ENCODE results near the gene APOF. TPM values are rescaled to one million over a fixed set of nuclear protein-coding genes. Genes with fewer than 3 reads are reported as not detected.
"Not testable (repeated sequence)": the region's sequence is repeated elsewhere in the genome, so short reads cannot be mapped to it uniquely, and the experiment has no call there.

The APOF gene
- total RNA-seq, 1 donor: not detected

GRCh38 chr12:56408799-56409417 lies 46.3 kb upstream of the APOF start:
- Histone ChIP-seq H3K4me3 (ENCODE audit: insufficient read depth, low read length) (no peak overlapping the region), H3K4me1 (ENCODE audit: insufficient read depth, low read length) (no peaks in the 10 kb centered on the region), H4K20me1 (ENCODE audit: insufficient read depth, low read length) (no peaks in the 10 kb centered on the region), H3K27me3 (ENCODE audit: insufficient read depth, low read length) (no peaks in the 10 kb centered on the region), H2AFZ (ENCODE audit: low read length) (no peak overlapping the region), H3K27ac (ENCODE audit: low read depth, low read length) (no peak overlapping the region), H3K79me2 (ENCODE audit: insufficient read depth, low read length) (no peaks in the 10 kb centered on the region), H3K9me3 (ENCODE audit: low read depth, low read length) (no peaks in the 10 kb centered on the region), H3K36me3 (ENCODE audit: insufficient read depth, low read length) (no peaks in the 10 kb centered on the region), H3K4me2 (ENCODE audit: insufficient read depth, low read length) (no peak overlapping the region)
- TF ChIP-seq CTCF (IDR thresholded peaks at IDR 0.05; ENCODE audit: extremely low read depth, low read depth, low read length): no peak
- DNase-seq (ENCODE audit: insufficient read length, low spot score, missing footprints): no peak

- not testable (repeated sequence) for H3K79me2 ChIP-seq (ENCODE audit: insufficient read depth, low read length); H3K9me3 ChIP-seq (ENCODE audit: low read depth, low read length); H4K20me1 ChIP-seq (ENCODE audit: insufficient read depth, low read length); H3K27ac ChIP-seq (ENCODE audit: low read depth, low read length); H3K4me3 ChIP-seq (ENCODE audit: insufficient read depth, low read length); H2AFZ ChIP-seq (ENCODE audit: low read length); H3K4me1 ChIP-seq (ENCODE audit: insufficient read depth, low read length); H3K4me2 ChIP-seq (ENCODE audit: insufficient read depth, low read length); H3K36me3 ChIP-seq (ENCODE audit: insufficient read depth, low read length); H3K27me3 ChIP-seq (ENCODE audit: insufficient read depth, low read length); DNase-seq (ENCODE audit: insufficient read length, low spot score, missing footprints)
Measured at GRCh38 chr12:56404227-56404626, 41.6 kb upstream of the APOF start.

- not testable (repeated sequence) for H4K20me1 ChIP-seq (ENCODE audit: insufficient read depth, low read length); H3K27ac ChIP-seq (ENCODE audit: low read depth, low read length); H2AFZ ChIP-seq (ENCODE audit: low read length); DNase-seq (ENCODE audit: insufficient read length, low spot score, missing footprints); H3K4me2 ChIP-seq (ENCODE audit: insufficient read depth, low read length); H3K36me3 ChIP-seq (ENCODE audit: insufficient read depth, low read length); H3K9me3 ChIP-seq (ENCODE audit: low read depth, low read length); H3K4me3 ChIP-seq (ENCODE audit: insufficient read depth, low read length); H3K27me3 ChIP-seq (ENCODE audit: insufficient read depth, low read length); H3K79me2 ChIP-seq (ENCODE audit: insufficient read depth, low read length); H3K4me1 ChIP-seq (ENCODE audit: insufficient read depth, low read length)
Measured at GRCh38 chr12:56401612-56402011, 39.0 kb upstream of the APOF start.

GRCh38 chr12:56401125-56401524 lies 38.5 kb upstream of the APOF start:
- not testable (repeated sequence) for H3K79me2 ChIP-seq (ENCODE audit: insufficient read depth, low read length); H3K9me3 ChIP-seq (ENCODE audit: low read depth, low read length); H3K4me1 ChIP-seq (ENCODE audit: insufficient read depth, low read length); H3K4me2 ChIP-seq (ENCODE audit: insufficient read depth, low read length); H3K4me3 ChIP-seq (ENCODE audit: insufficient read depth, low read length); H3K27me3 ChIP-seq (ENCODE audit: insufficient read depth, low read length); H2AFZ ChIP-seq (ENCODE audit: low read length); DNase-seq (ENCODE audit: insufficient read length, low spot score, missing footprints); H3K36me3 ChIP-seq (ENCODE audit: insufficient read depth, low read length); H3K27ac ChIP-seq (ENCODE audit: low read depth, low read length); H4K20me1 ChIP-seq (ENCODE audit: insufficient read depth, low read length)

DNA sequence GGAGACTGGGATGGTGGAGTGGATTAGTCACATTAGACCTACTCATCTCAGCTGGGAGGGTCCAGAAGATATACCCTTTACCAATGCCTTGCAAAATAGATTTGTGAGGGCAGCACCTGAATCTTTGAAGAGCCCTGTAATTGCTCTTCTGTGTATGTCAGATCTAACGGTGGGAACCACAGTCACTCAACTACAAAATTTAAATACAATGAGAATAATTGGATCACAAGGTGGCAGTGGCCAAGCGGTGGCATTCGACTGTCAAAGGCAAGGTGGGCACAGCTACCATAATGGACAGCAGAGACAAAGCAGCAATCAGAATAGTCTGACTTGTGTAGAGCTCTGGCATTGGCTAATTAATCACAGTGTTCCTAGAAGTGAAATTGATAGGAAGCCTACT lies 36.8 kb upstream of the APOF start:
- H3K27ac ChIP-seq (ENCODE audit: low read depth, low read length); H2AFZ ChIP-seq (ENCODE audit: low read length); H3K79me2 ChIP-seq (ENCODE audit: insufficient read depth, low read length); DNase-seq (ENCODE audit: insufficient read length, low spot score, missing footprints); H3K36me3 ChIP-seq (ENCODE audit: insufficient read depth, low read length); H4K20me1 ChIP-seq (ENCODE audit: insufficient read depth, low read length); H3K4me3 ChIP-seq (ENCODE audit: insufficient read depth, low read length); H3K4me2 ChIP-seq (ENCODE audit: insufficient read depth, low read length); H3K4me1 ChIP-seq (ENCODE audit: insufficient read depth, low read length); H3K9me3 ChIP-seq (ENCODE audit: low read depth, low read length); H3K27me3 ChIP-seq (ENCODE audit: insufficient read depth, low read length): not testable (repeated sequence)

DNA sequence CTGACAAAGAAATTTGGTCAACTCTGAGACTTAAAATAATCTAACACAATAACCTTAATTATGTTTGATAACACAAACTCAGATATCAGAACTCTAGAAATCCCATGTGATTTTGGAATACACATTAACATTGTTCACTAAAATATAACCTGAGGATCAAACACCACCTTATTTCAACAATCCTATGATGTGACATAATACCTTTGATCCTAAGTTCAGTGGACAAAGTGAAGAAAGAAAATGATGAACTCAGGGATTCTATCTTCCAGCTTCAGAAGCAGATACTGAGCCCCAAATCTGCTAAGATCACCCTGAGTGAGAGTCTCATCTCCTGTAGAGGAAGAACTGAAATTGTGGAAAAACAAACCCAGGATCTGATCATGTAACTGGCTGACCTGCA lies 35.7 kb upstream of the APOF start:
- no peak overlapping the region for H3K27ac ChIP-seq (ENCODE audit: low read depth, low read length)
- no peak for DNase-seq (ENCODE audit: insufficient read length, low spot score, missing footprints)
- no peaks in the 10 kb centered on the region for H3K79me2 ChIP-seq (ENCODE audit: insufficient read depth, low read length)
- H3K4me1 ChIP-seq (ENCODE audit: insufficient read depth, low read length): no peaks in the 10 kb centered on the region
- H3K36me3 ChIP-seq (ENCODE audit: insufficient read depth, low read length): no peaks in the 10 kb centered on the region
- H3K4me2 ChIP-seq (ENCODE audit: insufficient read depth, low read length): no peak overlapping the region
- H3K4me3 ChIP-seq (ENCODE audit: insufficient read depth, low read length): no peak overlapping the region
- TF ChIP-seq CTCF (IDR thresholded peaks at IDR 0.05; ENCODE audit: extremely low read depth, low read depth, low read length): no peak
- H4K20me1 ChIP-seq (ENCODE audit: insufficient read depth, low read length): no peaks in the 10 kb centered on the region
- no peaks in the 10 kb centered on the region for H3K27me3 ChIP-seq (ENCODE audit: insufficient read depth, low read length)
- no peak overlapping the region for H2AFZ ChIP-seq (ENCODE audit: low read length)
- H3K9me3 ChIP-seq (ENCODE audit: low read depth, low read length): no peaks in the 10 kb centered on the region

Measured in osteoblast (primary cell).